Activated CD4-positive, alpha-beta T cell treated with anti-CD3 and anti-CD28 coated beads for 24 hours (primary cell): ENCODE results near the gene RARRES2.

Source experiments
- DNase-seq, 2 donors: peaks; one replicate each; pipeline ENCODE4 v3.0.0-alpha.2; 2020; ENCODE audit warnings: low read depth in 2 of 2

Gene RARRES2

GRCh38 chr7:150337659-150338081 lies 3.8 kb downstream of the RARRES2 start:
- no peak for DNase-seq

GRCh38 chr7:150337179-150337578 lies 4.2 kb downstream of the RARRES2 start:
- no peak for DNase-seq

GRCh38 chr7:150336746-150337145 lies 4.7 kb downstream of the RARRES2 start:
- DNase-seq, result no peak

DNA sequence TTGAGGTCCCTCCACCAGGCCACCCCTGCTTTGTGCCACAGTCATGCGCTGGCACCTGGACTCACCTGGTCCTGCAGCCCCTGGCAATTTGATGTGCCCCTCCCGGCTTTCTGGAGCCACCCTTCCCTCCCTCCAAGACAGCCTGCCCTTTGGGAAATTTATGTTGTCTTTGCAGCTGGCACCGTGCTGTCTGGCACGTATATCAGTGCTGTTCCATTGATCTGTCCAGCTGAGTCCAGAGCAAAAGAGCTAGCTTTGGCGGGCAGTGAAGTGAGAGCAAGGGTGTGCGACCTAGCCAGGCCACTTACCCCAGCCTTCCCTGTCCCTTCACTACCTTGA lies 5.7 kb downstream of the RARRES2 start:
- no peak for DNase-seq

DNA sequence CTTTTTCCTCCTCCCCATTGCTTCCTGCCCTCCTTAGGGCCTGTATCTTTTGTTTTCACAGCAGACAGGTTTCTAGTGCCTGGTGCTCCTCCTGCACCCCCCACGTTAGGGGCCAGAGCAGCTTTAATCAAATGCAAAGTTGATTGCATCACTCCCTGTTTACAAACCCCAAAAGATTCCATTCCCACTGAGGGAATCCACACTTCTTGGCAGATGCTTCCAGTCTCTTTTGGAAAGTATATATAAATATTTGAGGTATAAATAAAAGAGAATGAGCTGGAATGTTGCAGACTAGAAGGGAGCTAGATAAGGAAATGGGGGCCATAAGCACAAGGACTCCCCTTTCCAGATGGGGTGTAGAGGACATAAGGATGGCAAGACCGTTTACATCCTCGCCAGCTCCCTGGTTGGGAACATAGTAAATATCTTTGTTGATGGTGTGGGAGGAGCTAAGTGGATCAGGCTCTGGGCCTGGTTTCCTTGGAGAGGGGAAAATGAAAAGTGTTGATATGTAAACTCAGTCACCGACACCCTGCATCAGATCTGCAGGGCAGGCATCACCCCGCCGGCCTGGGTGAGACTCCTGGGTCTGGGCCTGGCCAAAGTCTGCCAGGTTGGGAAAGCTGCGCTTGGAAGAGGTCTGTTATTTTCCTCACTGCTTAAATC lies 6.2 kb downstream of the RARRES2 start:
- DNase-seq, result no peak

DNA sequence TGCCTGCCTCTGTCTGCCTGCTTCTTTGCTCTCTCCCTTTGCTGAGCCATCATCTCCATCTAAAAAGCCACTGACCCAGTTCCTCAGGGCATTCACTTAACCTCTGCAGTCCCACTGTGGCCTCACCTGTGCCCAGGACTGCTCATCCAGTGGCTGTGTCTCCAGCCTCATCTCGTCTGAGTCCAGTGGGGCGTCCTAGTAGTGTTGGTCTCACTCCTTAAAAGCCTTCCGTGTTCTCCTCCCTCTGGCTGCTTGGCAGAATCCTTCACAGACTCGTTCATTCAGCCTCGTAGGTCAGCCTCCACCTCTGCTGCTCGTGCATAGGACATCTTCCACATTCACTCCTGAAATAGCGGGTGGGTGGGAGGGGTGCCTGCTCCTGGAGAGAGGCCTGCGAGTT lies 7.3 kb downstream of the RARRES2 start:
- no peak for DNase-seq

- DNase-seq, result no peak
Measured at GRCh38 chr7:150333659-150334058, 7.8 kb downstream of the RARRES2 start.

- DNase-seq, result no peak
Measured at GRCh38 chr7:150332852-150333635, 8.4 kb downstream of the RARRES2 start.

DNA sequence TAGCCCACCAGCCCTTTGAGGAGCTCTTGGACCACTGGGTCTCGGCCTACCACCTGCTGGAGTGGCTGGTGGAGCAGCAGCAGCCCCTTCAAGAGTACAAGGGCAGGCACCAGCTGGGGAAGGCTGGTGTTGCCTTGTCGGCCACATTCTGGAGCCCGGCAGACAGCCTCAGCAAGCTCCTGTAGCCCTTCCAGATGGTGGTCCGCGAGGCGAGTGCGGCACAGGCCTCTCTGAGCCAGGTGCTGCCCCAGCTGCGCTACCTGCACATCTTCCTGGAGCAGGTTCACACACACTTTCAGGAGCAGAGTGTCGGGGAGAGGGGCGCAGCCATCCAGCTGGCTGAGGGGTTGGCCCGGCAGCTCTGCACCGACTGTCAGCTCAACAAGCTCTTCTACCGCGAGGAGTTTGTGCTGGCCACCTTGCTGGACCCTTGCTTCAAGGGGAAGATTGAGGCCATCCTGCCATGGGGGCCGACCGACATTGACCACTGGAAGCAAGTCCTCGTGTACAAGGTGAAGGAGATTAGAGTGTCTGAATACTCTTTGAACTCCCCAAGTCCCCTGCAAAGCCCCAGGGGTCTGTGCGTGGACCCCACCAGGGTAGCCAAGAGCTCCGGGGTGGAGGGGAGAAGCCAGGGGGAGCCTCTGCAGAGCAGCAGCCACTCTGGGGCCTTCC lies 11.1 kb downstream of the RARRES2 start:
- DNase-seq, result no peak

- no peak for DNase-seq
Measured at GRCh38 chr7:150329331-150330120, 11.9 kb downstream of the RARRES2 start.

DNA sequence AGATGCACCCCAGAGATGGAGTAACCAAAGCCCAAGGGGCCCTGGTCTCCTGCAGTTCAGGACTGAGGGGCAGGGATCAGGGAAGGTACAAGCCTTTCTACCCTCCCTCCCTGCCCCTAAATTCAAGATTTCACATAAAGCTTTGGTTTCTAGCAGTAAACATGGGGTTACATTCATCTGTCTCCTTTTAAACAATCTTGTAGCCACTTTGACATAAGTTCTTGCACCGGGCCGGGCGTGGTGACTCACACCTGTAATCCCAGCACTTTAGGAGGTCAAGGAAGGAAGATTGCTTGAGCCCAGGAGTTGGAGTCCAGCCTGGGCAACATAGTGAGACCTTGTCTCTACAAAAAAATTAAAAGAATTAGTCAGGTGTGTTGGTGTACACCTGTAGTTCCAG lies 14.1 kb downstream of the RARRES2 start:
- DNase-seq, result no peak

- DNase-seq, result no peak
Measured at GRCh38 chr7:150326657-150327268, 14.7 kb downstream of the RARRES2 start.

DNA sequence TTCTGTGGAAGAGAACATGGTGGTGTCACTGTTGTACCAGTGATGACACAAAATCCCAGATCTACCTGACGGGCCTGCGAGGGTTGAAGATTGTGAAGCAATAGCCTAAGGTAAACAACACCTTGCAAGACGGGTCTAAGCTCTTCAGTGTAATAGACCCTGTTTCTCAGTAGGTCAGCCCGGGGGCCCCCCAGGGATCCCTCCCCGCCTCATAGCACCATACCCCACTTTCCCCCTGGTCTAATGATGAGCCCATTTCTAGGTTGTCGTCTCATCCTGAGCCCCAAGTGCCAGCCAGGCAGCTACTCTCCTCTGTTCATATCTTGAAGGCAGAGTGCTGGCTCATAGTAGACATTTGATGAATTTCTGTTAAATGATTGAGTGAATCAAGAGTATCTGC lies 15.5 kb downstream of the RARRES2 start:
- no peak for DNase-seq

- DNase-seq, result no peak
Measured at GRCh38 chr7:150325110-150325611, 16.3 kb downstream of the RARRES2 start.

DNA sequence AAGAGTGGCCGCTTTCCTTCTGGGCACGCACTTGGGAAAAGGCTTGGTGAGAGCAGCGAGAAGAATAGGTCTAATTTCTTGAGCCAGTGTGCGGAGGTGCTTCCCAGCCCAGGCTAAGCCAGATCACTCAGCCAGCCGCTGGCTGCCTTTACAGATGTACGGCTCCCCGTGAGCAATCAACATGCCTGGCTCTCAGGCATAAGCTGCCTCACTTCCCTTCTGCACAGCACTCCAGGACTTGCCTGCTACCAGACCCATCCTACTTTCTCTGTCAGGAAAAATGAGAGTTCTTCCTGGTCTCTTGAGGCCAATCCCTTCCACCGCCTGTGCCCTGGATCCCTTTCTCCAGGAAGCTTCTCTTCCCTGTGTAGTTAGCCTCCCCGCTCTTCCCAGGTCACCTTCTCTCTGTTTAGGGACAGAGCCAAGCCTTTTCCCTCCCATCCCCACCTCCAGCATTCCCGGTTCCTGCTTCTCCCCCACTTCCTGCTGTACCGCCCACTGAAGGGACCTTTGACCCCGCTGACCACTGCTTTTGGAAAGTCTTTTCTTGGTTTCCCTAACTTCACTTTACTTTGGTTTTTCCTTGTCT lies 17.0 kb downstream of the RARRES2 start:
- no peak for DNase-seq

- DNase-seq, result peak in 1 of 2 donors; percentile 15
Measured at GRCh38 chr7:150323682-150324372, 17.6 kb downstream of the RARRES2 start.

GRCh38 chr7:150322833-150323681 lies 18.4 kb downstream of the RARRES2 start, which contains the start of the genes ACTR3C and LRRC61:
Gene ACTR3C, minus strand, starts transcription at chr7:150323545. Its CDS starts 28,249 bp downstream, at chr7:150295296.
Gene LRRC61, plus strand, starts transcription at chr7:150323355. Its CDS starts 13,507 bp downstream, at chr7:150336862.
- peak; percentile 44 to 61 for DNase-seq

- peak; percentile 30 to 59 for DNase-seq
Measured at GRCh38 chr7:150322114-150322832, 19.2 kb downstream of the RARRES2 start.

GRCh38 chr7:150321788-150322113 lies 19.7 kb downstream of the RARRES2 start:
- DNase-seq, result no peak
